Measurements from ENCODE around the gene SSC5D.

GRCh38 chr19:55493052-55493644 lies 4.9 kb downstream of the SSC5D start:
- no peak for TF ChIP-seq PCBP2 (IDR thresholded peaks at IDR 0.05; ENCODE audit: low read depth, low read length, poor library complexity, severe bottlenecking)
- TF ChIP-seq ESRRA (IDR thresholded peaks at IDR 0.05; ENCODE audit: borderline replicate concordance, low read depth): no peak
- no peak for TF ChIP-seq RBFOX2 (IDR thresholded peaks at IDR 0.05; ENCODE audit: low read depth, low read length)
- TF ChIP-seq RCOR1 (IDR thresholded peaks at IDR 0.05; ENCODE audit: borderline replicate concordance in 1 of 2, low read depth in 2 of 2, low read length in 2 of 2): no peak
- TF ChIP-seq, protein P1, sequence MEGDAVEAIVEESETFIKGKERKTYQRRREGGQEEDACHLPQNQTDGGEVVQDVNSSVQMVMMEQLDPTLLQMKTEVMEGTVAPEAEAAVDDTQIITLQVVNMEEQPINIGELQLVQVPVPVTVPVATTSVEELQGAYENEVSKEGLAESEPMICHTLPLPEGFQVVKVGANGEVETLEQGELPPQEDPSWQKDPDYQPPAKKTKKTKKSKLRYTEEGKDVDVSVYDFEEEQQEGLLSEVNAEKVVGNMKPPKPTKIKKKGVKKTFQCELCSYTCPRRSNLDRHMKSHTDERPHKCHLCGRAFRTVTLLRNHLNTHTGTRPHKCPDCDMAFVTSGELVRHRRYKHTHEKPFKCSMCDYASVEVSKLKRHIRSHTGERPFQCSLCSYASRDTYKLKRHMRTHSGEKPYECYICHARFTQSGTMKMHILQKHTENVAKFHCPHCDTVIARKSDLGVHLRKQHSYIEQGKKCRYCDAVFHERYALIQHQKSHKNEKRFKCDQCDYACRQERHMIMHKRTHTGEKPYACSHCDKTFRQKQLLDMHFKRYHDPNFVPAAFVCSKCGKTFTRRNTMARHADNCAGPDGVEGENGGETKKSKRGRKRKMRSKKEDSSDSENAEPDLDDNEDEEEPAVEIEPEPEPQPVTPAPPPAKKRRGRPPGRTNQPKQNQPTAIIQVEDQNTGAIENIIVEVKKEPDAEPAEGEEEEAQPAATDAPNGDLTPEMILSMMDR (IDR thresholded peaks at IDR 0.05 in 2 of 3, conservative IDR thresholded peaks at IDR 0.05 in 1 of 3; ENCODE audit: insufficient read depth in 2 of 3, low read depth in 1 of 3, low read length in 3 of 3): no peak
- TF ChIP-seq GABPA (tag; conservative IDR thresholded peaks at IDR 0.05; ENCODE audit: low read depth): no peak
